ENCODE measurements around the gene HCFC2.

Gene HCFC2

DNA sequence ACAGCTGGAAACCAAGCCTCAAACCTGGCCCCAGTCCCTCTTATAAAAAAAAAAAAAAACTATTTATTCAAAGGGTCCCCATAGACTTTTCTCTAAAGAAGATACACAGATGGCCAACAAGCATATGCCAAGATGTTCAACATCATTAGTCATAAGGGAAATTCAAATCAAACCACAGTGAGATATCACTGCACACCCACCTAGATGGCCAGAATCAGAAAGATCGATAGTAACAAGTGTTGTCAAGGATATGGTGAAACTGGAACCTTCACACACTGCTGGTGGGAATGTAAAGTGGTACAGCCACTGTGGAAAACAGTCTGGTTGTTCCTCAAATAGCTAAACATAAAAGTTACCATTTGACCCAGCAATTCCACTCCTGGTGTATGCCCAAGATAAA is 79.6 kb downstream of the HCFC2 start:
- no peak for TF ChIP-seq CTCF (IDR thresholded peaks at IDR 0.05)
- Histone ChIP-seq H3K36me3 (no peaks in the 10 kb centered on the region), H3K27ac (no peak overlapping the region), H3K9me3 (no peaks in the 10 kb centered on the region), H3K27me3 (no peaks in the 10 kb centered on the region), H3K4me3 (ENCODE audit: low read depth in 1 of 2, low read length in 1 of 2) (no peak overlapping the region), H3K4me1 (ENCODE audit: control insufficient read depth in 1 of 2, insufficient read depth in 1 of 2, low read depth in 1 of 2, low read length in 1 of 2) (no peaks in the 10 kb centered on the region)

GRCh38 chr12:104147346-104147745 is 83.0 kb downstream of the HCFC2 start:
- no peaks in the 10 kb centered on the region for H3K9me3 ChIP-seq
- no peaks in the 10 kb centered on the region for H3K27me3 ChIP-seq
- H3K4me1 ChIP-seq (ENCODE audit: control insufficient read depth in 1 of 2, insufficient read depth in 1 of 2, low read depth in 1 of 2, low read length in 1 of 2), result no peaks in the 10 kb centered on the region
- no peaks in the 10 kb centered on the region for H3K36me3 ChIP-seq
- no peak overlapping the region for H3K27ac ChIP-seq
- no peak for TF ChIP-seq CTCF (IDR thresholded peaks at IDR 0.05)
- H3K4me3 ChIP-seq (ENCODE audit: low read depth in 1 of 2, low read length in 1 of 2), result no peak overlapping the region

GRCh38 chr12:104150416-104150815 is 86.1 kb downstream of the HCFC2 start:
- Histone ChIP-seq H3K4me1 (ENCODE audit: control insufficient read depth in 1 of 2, insufficient read depth in 1 of 2, low read depth in 1 of 2, low read length in 1 of 2) (no peaks in the 10 kb centered on the region), H3K9me3 (no peaks in the 10 kb centered on the region), H3K36me3 (no peaks in the 10 kb centered on the region), H3K27ac (no peak overlapping the region), H3K4me3 (ENCODE audit: low read depth in 1 of 2, low read length in 1 of 2) (no peak overlapping the region), H3K27me3 (no peaks in the 10 kb centered on the region)
- no peak for TF ChIP-seq CTCF (IDR thresholded peaks at IDR 0.05)

GRCh38 chr12:104152685-104153241 is 88.4 kb downstream of the HCFC2 start:
- Histone ChIP-seq H3K36me3 (no peaks in the 10 kb centered on the region), H3K27ac (no peak overlapping the region), H3K4me1 (ENCODE audit: control insufficient read depth in 1 of 2, insufficient read depth in 1 of 2, low read depth in 1 of 2, low read length in 1 of 2) (no peaks in the 10 kb centered on the region), H3K4me3 (ENCODE audit: low read depth in 1 of 2, low read length in 1 of 2) (no peak overlapping the region), H3K27me3 (no peaks in the 10 kb centered on the region), H3K9me3 (no peaks in the 10 kb centered on the region)
- TF ChIP-seq CTCF (IDR thresholded peaks at IDR 0.05), result no peak

DNA sequence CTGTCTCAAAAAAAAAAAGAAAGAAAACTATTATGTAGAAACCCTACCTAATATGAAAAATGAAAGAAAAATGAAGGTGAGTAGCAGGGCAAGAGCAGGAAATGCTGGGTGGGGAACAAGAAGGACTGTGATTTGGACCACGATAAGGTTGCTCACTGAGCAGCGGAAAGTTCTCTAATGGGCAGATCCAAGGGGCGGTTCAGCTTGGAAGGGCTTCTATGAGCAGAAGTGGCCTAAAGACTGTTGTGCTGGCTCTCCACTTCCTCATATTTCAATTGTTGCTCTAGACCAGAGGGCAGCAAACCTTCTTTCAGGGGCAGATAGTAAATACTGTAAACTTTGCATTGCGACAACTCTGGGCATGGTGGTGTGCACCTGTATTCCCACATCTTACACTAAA is 90.0 kb downstream of the HCFC2 start:
- no peak overlapping the region for H3K4me3 ChIP-seq (ENCODE audit: low read depth in 1 of 2, low read length in 1 of 2)
- no peak overlapping the region for H3K27ac ChIP-seq
- TF ChIP-seq CTCF (IDR thresholded peaks at IDR 0.05), result no peak
- H3K27me3 ChIP-seq, result no peaks in the 10 kb centered on the region
- H3K36me3 ChIP-seq, result no peaks in the 10 kb centered on the region
- H3K9me3 ChIP-seq, result no peaks in the 10 kb centered on the region
- no peaks in the 10 kb centered on the region for H3K4me1 ChIP-seq (ENCODE audit: control insufficient read depth in 1 of 2, insufficient read depth in 1 of 2, low read depth in 1 of 2, low read length in 1 of 2)

DNA sequence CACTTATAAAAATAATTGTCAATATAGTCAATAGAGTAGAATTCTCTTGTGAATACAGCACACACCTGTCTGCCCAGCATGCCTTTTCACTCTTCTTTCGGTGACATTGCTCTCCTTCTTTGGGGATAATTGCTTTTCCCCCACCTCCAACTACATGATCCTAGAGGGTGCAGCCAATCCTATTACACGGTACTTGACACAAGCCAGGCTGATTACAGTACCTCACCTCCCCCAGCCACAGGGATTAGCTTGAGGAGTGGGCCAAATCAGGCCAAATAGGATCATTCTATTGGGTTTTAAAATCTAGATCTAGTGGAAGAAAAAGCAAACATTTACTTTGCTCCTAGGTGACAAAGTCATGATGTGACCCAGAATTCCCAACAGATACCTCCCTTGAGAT is 90.5 kb downstream of the HCFC2 start:
- TF ChIP-seq CTCF (IDR thresholded peaks at IDR 0.05), result no peak
- Histone ChIP-seq H3K27me3 (no peaks in the 10 kb centered on the region), H3K27ac (no peak overlapping the region)

More for the DNA sequence above, 90.5 kb downstream of the HCFC2 start:
- Histone ChIP-seq H3K4me1 (ENCODE audit: control insufficient read depth in 1 of 2, insufficient read depth in 1 of 2, low read depth in 1 of 2, low read length in 1 of 2) (no peaks in the 10 kb centered on the region), H3K9me3 (no peaks in the 10 kb centered on the region), H3K36me3 (no peaks in the 10 kb centered on the region), H3K4me3 (ENCODE audit: low read depth in 1 of 2, low read length in 1 of 2) (no peak overlapping the region)

Measured in neutrophil (primary cell).